ENCODE data around the gene PSME1.

Gene PSME1

DNA sequence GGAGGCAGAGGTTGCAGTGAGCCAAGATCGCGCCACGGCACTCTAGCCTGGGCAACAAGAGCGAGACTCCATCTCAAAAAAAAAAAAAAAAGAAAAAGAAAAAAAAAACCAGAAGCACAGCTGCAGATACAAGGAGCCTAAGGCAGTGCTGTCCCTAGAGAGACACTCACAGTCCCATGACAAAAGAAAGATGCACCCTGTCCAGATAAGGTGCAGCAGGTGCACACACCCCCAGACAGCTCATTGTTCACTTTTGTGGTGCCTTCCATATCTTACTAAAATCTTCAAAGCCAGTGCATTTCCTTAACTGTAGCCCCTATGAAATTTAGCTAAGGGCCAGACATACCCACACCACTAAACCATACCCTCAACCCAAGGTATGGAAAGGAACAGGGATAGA is 13.6 kb upstream of the PSME1 start:
- no peak overlapping the region for H3K4me3 ChIP-seq (replicated peaks in 1 of 2; ENCODE audit: low read depth in 2 of 2, low read length in 2 of 2)
- TF ChIP-seq CTCF (IDR thresholded peaks at IDR 0.05; ENCODE audit: low read depth, low read length): no peak
- no peak for DNase-seq (ENCODE audit: low read depth in 2 of 2)

GRCh38 chr14:24122898-24123297 is 13.1 kb upstream of the PSME1 start:
- no peak for DNase-seq (ENCODE audit: low read depth in 2 of 2)
- H3K4me3 ChIP-seq (replicated peaks in 1 of 2; ENCODE audit: low read depth in 2 of 2, low read length in 2 of 2): no peak overlapping the region
- TF ChIP-seq CTCF (IDR thresholded peaks at IDR 0.05; ENCODE audit: low read depth, low read length): no peak

GRCh38 chr14:24123424-24124417 is 12.3 kb upstream of the PSME1 start:
- no peak overlapping the region for H3K4me3 ChIP-seq (replicated peaks in 1 of 2; ENCODE audit: low read depth in 2 of 2, low read length in 2 of 2)
- TF ChIP-seq CTCF (IDR thresholded peaks at IDR 0.05; ENCODE audit: low read depth, low read length): no peak
- no peak for DNase-seq (ENCODE audit: low read depth in 2 of 2)

- DNase-seq (ENCODE audit: low read depth in 2 of 2): no peak
- H3K4me3 ChIP-seq (replicated peaks in 1 of 2; ENCODE audit: low read depth in 2 of 2, low read length in 2 of 2): no peak overlapping the region
- TF ChIP-seq CTCF (IDR thresholded peaks at IDR 0.05; ENCODE audit: low read depth, low read length): no peak
Measured at GRCh38 chr14:24126939-24127338, 9.1 kb upstream of the PSME1 start.

- DNase-seq (ENCODE audit: low read depth in 2 of 2): no peak
- no peak overlapping the region for H3K4me3 ChIP-seq (replicated peaks in 1 of 2; ENCODE audit: low read depth in 2 of 2, low read length in 2 of 2)
- TF ChIP-seq CTCF (IDR thresholded peaks at IDR 0.05; ENCODE audit: low read depth, low read length): no peak
Measured at GRCh38 chr14:24127673-24128072, 8.3 kb upstream of the PSME1 start.

DNA sequence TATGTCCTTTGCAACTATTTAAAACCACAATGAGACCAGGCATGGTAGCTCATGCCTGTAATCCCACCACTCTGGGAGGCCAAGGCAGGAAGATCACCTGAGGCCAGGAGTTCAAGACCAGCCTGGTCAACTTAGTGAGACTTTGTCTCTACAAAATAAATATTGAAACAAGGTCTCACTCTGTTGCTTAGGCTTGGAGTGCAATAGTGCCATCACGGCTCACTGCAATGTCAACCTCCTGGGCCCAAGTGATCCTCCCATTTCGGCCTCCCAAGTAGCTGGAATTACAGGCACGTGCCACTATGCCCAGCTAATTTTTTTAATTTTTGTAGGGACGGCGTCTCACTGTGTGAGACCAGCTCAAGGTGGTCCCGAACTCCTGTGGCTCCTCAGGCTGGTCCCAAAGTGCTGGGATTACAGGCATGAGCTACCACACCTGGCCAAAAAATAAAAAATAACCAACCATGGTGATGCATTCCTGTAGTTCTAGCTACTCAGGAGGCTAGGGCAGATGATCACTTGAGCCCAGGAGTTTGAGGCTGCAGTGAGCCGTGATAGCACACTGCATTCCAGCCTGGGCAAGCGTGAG is 6.5 kb upstream of the PSME1 start:
- DNase-seq (ENCODE audit: low read depth in 2 of 2): no peak
- H3K4me3 ChIP-seq (replicated peaks in 1 of 2; ENCODE audit: low read depth in 2 of 2, low read length in 2 of 2): no peak overlapping the region
- TF ChIP-seq CTCF (IDR thresholded peaks at IDR 0.05; ENCODE audit: low read depth, low read length): no peak
